Caco-2 (cell line): ENCODE results near the gene LVRN. TPM values are rescaled to one million over a fixed set of nuclear protein-coding genes. Genes with fewer than 3 reads are reported as not detected.

Experiments used
- BruUV-seq: library from RNA; stranded (reverse); fragments of 400-500 nt; replicated peaks from 2 replicates; lab custom pipeline; 2021; lab: Mats Ljungman, UMichigan
- CTCF ChIA-PET: fragments of 300-600 bp; sonication (Branson Sonifier 250); formaldehyde crosslinking; loops from one replicate; lab custom pipeline; 2022; ENCODE audit warnings: antibody characterized with exemption; lab: Charles Lee
- POLR2A ChIA-PET: fragments of 300-600 bp; sonication (Branson Sonifier 250); formaldehyde crosslinking; loops from one replicate; lab custom pipeline; 2022; ENCODE audit warnings: antibody characterized with exemption; lab: Charles Lee
- DNase-seq, 2 experiments: peaks; one replicate each; pipeline versions ENCODE4 v3.0.0 to v3.0.0-alpha.2; 2020 to 2022
- H3K27me3 ChIP-seq: replicated peaks from 2 replicates; pipeline ENCODE4 v1.6.0; 2011; ENCODE audit warnings: low read length; ENCODE audit not compliant: control insufficient read depth, insufficient read depth
- H3K36me3 ChIP-seq: 2 replicates; pipeline ENCODE4 v1.5.1; 2011; ENCODE audit warnings: low read length; ENCODE audit not compliant: control insufficient read depth, insufficient read depth
- H3K4me1 ChIP-seq: fragments of 250-450 bp; sonication (Bioruptor Pico); 2 replicates; pipeline ENCODE4 v1.5.1; 2020; ENCODE audit warnings: mild to moderate bottlenecking
- H3K4me3 ChIP-seq: 2 replicates; pipeline ENCODE4 v1.5.1; 2011; ENCODE audit warnings: low read depth, mild to moderate bottlenecking, control low read depth, low read length
- H3K9me3 ChIP-seq: fragments of 250-450 bp; sonication (Bioruptor Pico); 2 replicates; pipeline ENCODE4 v1.5.1; 2020; ENCODE audit warnings: mild to moderate bottlenecking, moderate library complexity
- H3K27ac Mint-ChIP-seq: one replicate; pipeline ENCODE4 v1.8.0; 2022; ENCODE audit warnings: mixed read lengths; ENCODE audit not compliant: unreplicated experiment
- H3K27me3 Mint-ChIP-seq: one replicate; pipeline ENCODE4 v1.8.0; 2022; ENCODE audit warnings: mixed read lengths; ENCODE audit not compliant: insufficient read depth, unreplicated experiment
- H3K36me3 Mint-ChIP-seq: one replicate; pipeline ENCODE4 v1.8.0; 2022; ENCODE audit warnings: mild to moderate bottlenecking, mixed read lengths; ENCODE audit not compliant: insufficient read depth, unreplicated experiment
- H3K4me1 Mint-ChIP-seq: one replicate; pipeline ENCODE4 v1.8.0; 2022; ENCODE audit warnings: low read depth, mixed read lengths; ENCODE audit not compliant: unreplicated experiment
- H3K4me3 Mint-ChIP-seq: one replicate; pipeline ENCODE4 v1.8.0; 2022; ENCODE audit warnings: mild to moderate bottlenecking, moderate library complexity, mixed read lengths; ENCODE audit not compliant: unreplicated experiment
- H3K9me3 Mint-ChIP-seq: one replicate; pipeline ENCODE4 v1.8.0; 2022; ENCODE audit warnings: mixed read lengths; ENCODE audit not compliant: unreplicated experiment
- CTCF ChIP-seq, 2 experiments: fragments of 200-600 bp in 1 of 2; IDR thresholded peaks; 1 replicate in 1 of 2; 2 replicates in 1 of 2; pipeline versions ENCODE4 v1.5.1 to v1.8.0; 2011 to 2022; ENCODE audit warnings: antibody characterized with exemption in 1 of 2, control low read depth in 1 of 2, inconsistent platforms in 1 of 2, low read depth in 1 of 2, low read length in 1 of 2, mild to moderate bottlenecking in 1 of 2, moderate library complexity in 1 of 2; ENCODE audit not compliant: insufficient read depth in 1 of 2, severe bottlenecking in 1 of 2, unreplicated experiment in 1 of 2
- intact Hi-C: fragments of 100-400 bp; cut with micrococcal nuclease; formaldehyde crosslinking; loops from one replicate; pipeline ENCODE4 v1.10.0; 2022; ENCODE audit not compliant: unreplicated experiment
- total RNA-seq: library from RNA; stranded (reverse); gene quantifications from 2 replicates; pipeline ENCODE4 v1.2.3, GENCODE V29; 2022

The LVRN gene
- total RNA-seq, 1 experiment from 2014 or later: 0.27 TPM

- no peak overlapping the region for H3K27ac Mint-ChIP-seq
- CTCF ChIA-PET: no interaction called here
- H3K9me3 ChIP-seq: no peaks in the 10 kb centered on the region
- no peaks in the 10 kb centered on the region for H3K36me3 ChIP-seq
- no peaks in the 10 kb centered on the region for H3K36me3 Mint-ChIP-seq
- intact Hi-C loops: no loop called here
- no peak overlapping the region for H3K4me3 Mint-ChIP-seq
- no peak overlapping the region for H3K4me3 ChIP-seq
- POLR2A ChIA-PET: no interaction called here
- no peak for TF ChIP-seq CTCF (IDR thresholded peaks at IDR 0.05; ENCODE audit: insufficient read depth in 1 of 2, low read depth in 1 of 2, low read length in 1 of 2, severe bottlenecking in 1 of 2, unreplicated experiment in 1 of 2)
- H3K27me3 ChIP-seq: peaks cover 2% of the 10 kb centered on the region; the same call in 1 of the 2 replicates
- no TSS peak for BruUV-seq
- H3K4me1 ChIP-seq: no peaks in the 10 kb centered on the region
- no peak for DNase-seq
- no peaks in the 10 kb centered on the region for H3K4me1 Mint-ChIP-seq
- no peaks in the 10 kb centered on the region for H3K9me3 Mint-ChIP-seq
- H3K27me3 Mint-ChIP-seq: peaks cover 17% of the 10 kb centered on the region
These were observed 100.1 kb downstream of the LVRN start for GRCh38 chr5:116062352-116062751.

GRCh38 chr5:116063950-116064349 lies 101.7 kb downstream of the LVRN start:
- H3K4me1 Mint-ChIP-seq: no peaks in the 10 kb centered on the region
- Histone ChIP-seq H3K27me3 (peaks cover 2% of the 10 kb centered on the region; the same call in 1 of the 2 replicates), H3K36me3 (no peaks in the 10 kb centered on the region), H3K4me3 (no peak overlapping the region), H3K4me1 (no peaks in the 10 kb centered on the region), H3K9me3 (no peaks in the 10 kb centered on the region)
- no peak for TF ChIP-seq CTCF (IDR thresholded peaks at IDR 0.05; ENCODE audit: insufficient read depth in 1 of 2, low read depth in 1 of 2, low read length in 1 of 2, severe bottlenecking in 1 of 2, unreplicated experiment in 1 of 2)
- peaks cover 13% of the 10 kb centered on the region for H3K27me3 Mint-ChIP-seq
- no peaks in the 10 kb centered on the region for H3K9me3 Mint-ChIP-seq
- no peak overlapping the region for H3K4me3 Mint-ChIP-seq
- H3K36me3 Mint-ChIP-seq: no peaks in the 10 kb centered on the region
- CTCF ChIA-PET: no interaction called here
- BruUV-seq: no TSS peak
- POLR2A ChIA-PET: no interaction called here
- intact Hi-C loops: no loop called here
- no peak overlapping the region for H3K27ac Mint-ChIP-seq
- DNase-seq: no peak

DNA sequence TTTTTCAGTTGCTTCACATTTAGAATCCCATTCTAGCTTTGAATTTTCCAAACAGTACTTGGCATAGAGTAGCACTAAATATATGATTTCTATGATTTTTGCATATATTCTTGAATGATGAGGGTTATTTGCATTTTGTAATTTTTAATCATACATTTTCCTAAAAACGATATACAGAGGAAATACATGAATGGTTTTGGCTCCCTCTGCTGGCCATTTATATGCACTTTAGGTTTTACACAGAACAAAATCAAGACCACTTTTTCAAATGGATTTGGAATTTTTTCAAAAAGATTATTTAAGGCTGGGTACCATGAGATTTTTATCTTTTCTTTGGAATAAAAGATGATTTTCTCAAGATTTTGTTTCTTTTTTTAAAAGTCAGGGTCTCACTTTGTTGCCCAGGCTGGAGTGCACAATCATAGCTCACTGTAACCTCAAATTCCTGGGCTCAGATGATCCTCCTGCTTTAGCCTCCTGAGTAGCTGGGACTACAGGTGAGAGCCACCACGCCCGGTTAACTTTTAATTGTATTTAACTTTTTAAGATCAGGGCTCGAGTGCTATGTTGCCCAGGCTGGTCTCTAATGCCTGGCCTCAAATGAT lies 105.9 kb downstream of the LVRN start:
- no peak overlapping the region for H3K27ac Mint-ChIP-seq
- ChIA-PET POLR2A (no interaction called here), CTCF (interaction anchor here (0.6 kb wide), 1 partner anchor 229 kb away, joined by 3 read pairs; no protein-coding TSS in a partner anchor)
- no peak overlapping the region for H3K4me3 ChIP-seq
- intact Hi-C loops: loop anchor here (1.0 to 2.0 kb wide), 4 partner anchors 89 to 434 kb away; no protein-coding TSS in a partner anchor
- no peaks in the 10 kb centered on the region for H3K4me1 ChIP-seq
- H3K4me1 Mint-ChIP-seq: no peaks in the 10 kb centered on the region
- no TSS peak for BruUV-seq
- peaks cover 13% of the 10 kb centered on the region for H3K27me3 Mint-ChIP-seq
- no peaks in the 10 kb centered on the region for H3K36me3 Mint-ChIP-seq
- H3K9me3 Mint-ChIP-seq: no peaks in the 10 kb centered on the region
- no peaks in the 10 kb centered on the region for H3K9me3 ChIP-seq
- no peaks in the 10 kb centered on the region for H3K36me3 ChIP-seq
- H3K4me3 Mint-ChIP-seq: no peak overlapping the region
- peak; percentile 55 to 74 for TF ChIP-seq CTCF (IDR thresholded peaks at IDR 0.05; ENCODE audit: insufficient read depth in 1 of 2, low read depth in 1 of 2, low read length in 1 of 2, severe bottlenecking in 1 of 2, unreplicated experiment in 1 of 2)
- DNase-seq: peak in 1 of 2 experiments; percentile 19
- H3K27me3 ChIP-seq: peaks cover 2% of the 10 kb centered on the region; the same call in 1 of the 2 replicates
